ENCODE results near the gene GID4. TPM values are rescaled to one million over a fixed set of nuclear protein-coding genes. Genes with fewer than 3 reads are reported as not detected.

Gene GID4
- total and polyA plus RNA-seq, 4 donors = 1.7 to 4.9 (median 3.7) TPM

DNA sequence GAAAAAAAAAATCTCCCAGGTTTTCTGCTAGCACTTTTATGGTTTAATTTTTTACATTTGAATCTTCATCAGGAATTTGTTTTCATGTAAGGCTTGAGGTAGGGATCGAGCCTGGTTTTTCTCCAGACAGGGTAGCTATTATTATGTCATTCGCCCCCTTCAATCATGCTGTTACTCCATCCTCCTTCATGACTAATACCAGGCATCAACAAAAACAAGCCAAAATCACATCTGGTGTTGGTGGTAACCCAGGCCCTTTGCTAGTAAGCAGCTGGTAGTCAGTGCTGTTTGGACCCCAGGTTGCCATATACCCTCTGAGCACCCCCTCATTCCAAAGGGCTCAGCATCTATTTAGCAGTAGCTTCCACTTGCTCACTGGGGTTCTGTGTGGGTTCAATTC is 37.0 kb upstream of the GID4 start:
- no peak overlapping the region for H3K4me3 ChIP-seq (ENCODE audit: low read depth in 1 of 3, low read length in 3 of 3)

More for the DNA sequence above, 37.0 kb upstream of the GID4 start:
- H3K36me3 ChIP-seq (ENCODE audit: control insufficient read depth in 4 of 4, insufficient read depth in 3 of 4, low read depth in 1 of 4, low read length in 3 of 4) = peaks cover 0 to 4% (median 0%) of the 10 kb centered on the region in 4 donors
- H3K27me3 ChIP-seq (ENCODE audit: control insufficient read depth in 4 of 4, insufficient read depth in 4 of 4, low read length in 3 of 4) = no peaks in the 10 kb centered on the region
- no peak for TF ChIP-seq JUND (IDR thresholded peaks at IDR 0.05)
- no peak for TF ChIP-seq EGR1 (IDR thresholded peaks at IDR 0.05; ENCODE audit: low read depth in 2 of 2)
- no peak for TF ChIP-seq RXRA (IDR thresholded peaks at IDR 0.05)
- TF ChIP-seq YY1 (IDR thresholded peaks at IDR 0.05) = no peak
- TF ChIP-seq, protein P1, sequence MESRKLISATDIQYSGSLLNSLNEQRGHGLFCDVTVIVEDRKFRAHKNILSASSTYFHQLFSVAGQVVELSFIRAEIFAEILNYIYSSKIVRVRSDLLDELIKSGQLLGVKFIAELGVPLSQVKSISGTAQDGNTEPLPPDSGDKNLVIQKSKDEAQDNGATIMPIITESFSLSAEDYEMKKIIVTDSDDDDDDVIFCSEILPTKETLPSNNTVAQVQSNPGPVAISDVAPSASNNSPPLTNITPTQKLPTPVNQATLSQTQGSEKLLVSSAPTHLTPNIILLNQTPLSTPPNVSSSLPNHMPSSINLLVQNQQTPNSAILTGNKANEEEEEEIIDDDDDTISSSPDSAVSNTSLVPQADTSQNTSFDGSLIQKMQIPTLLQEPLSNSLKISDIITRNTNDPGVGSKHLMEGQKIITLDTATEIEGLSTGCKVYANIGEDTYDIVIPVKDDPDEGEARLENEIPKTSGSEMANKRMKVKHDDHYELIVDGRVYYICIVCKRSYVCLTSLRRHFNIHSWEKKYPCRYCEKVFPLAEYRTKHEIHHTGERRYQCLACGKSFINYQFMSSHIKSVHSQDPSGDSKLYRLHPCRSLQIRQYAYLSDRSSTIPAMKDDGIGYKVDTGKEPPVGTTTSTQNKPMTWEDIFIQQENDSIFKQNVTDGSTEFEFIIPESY (IDR thresholded peaks at IDR 0.05) = no peak
- TF ChIP-seq NR2F2 (IDR thresholded peaks at IDR 0.05) = no peak
- TF ChIP-seq HNF4G (IDR thresholded peaks at IDR 0.05) = no peak
- TF ChIP-seq GABPA (IDR thresholded peaks at IDR 0.05 in 1 of 2, conservative IDR thresholded peaks at IDR 0.05 in 1 of 2) = no peak
- no peak for TF ChIP-seq RAD21 (IDR thresholded peaks at IDR 0.05)
- TF ChIP-seq SP1 (IDR thresholded peaks at IDR 0.05) = no peak
- no peak for TF ChIP-seq FOXA2 (IDR thresholded peaks at IDR 0.05)
- TF ChIP-seq CTCF (IDR thresholded peaks at IDR 0.05; ENCODE audit: low read depth, low read length, missing input control) = no peak
- no peak for TF ChIP-seq TAF1 (conservative IDR thresholded peaks at IDR 0.05)
- no peak for TF ChIP-seq HNF4A (conservative IDR thresholded peaks at IDR 0.05)
- TF ChIP-seq, protein P2, sequence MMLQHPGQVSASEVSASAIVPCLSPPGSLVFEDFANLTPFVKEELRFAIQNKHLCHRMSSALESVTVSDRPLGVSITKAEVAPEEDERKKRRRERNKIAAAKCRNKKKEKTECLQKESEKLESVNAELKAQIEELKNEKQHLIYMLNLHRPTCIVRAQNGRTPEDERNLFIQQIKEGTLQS (IDR thresholded peaks at IDR 0.05) = no peak
- TF ChIP-seq, protein P3, sequence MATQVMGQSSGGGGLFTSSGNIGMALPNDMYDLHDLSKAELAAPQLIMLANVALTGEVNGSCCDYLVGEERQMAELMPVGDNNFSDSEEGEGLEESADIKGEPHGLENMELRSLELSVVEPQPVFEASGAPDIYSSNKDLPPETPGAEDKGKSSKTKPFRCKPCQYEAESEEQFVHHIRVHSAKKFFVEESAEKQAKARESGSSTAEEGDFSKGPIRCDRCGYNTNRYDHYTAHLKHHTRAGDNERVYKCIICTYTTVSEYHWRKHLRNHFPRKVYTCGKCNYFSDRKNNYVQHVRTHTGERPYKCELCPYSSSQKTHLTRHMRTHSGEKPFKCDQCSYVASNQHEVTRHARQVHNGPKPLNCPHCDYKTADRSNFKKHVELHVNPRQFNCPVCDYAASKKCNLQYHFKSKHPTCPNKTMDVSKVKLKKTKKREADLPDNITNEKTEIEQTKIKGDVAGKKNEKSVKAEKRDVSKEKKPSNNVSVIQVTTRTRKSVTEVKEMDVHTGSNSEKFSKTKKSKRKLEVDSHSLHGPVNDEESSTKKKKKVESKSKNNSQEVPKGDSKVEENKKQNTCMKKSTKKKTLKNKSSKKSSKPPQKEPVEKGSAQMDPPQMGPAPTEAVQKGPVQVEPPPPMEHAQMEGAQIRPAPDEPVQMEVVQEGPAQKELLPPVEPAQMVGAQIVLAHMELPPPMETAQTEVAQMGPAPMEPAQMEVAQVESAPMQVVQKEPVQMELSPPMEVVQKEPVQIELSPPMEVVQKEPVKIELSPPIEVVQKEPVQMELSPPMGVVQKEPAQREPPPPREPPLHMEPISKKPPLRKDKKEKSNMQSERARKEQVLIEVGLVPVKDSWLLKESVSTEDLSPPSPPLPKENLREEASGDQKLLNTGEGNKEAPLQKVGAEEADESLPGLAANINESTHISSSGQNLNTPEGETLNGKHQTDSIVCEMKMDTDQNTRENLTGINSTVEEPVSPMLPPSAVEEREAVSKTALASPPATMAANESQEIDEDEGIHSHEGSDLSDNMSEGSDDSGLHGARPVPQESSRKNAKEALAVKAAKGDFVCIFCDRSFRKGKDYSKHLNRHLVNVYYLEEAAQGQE (IDR thresholded peaks at IDR 0.05) = no peak
- no peaks in the 10 kb centered on the region for H3K9me3 ChIP-seq (ENCODE audit: control insufficient read depth in 4 of 4, low read length in 3 of 4)
- DNase-seq (ENCODE audit: low spot score) = no peak
- no peak overlapping the region for H3K27ac ChIP-seq (ENCODE audit: low read depth in 1 of 2, low read length in 2 of 2)
- WGBS = 94% methylated on average over 2 of the region's 2 CpGs
- H3K9ac ChIP-seq (ENCODE audit: low read depth in 1 of 2, low read length in 2 of 2) = no peak overlapping the region
- H3K4me1 ChIP-seq (ENCODE audit: control insufficient read depth in 4 of 4, insufficient read depth in 4 of 4, low read length in 3 of 4) = no peaks in the 10 kb centered on the region
